Liver (tissue), 3 donors: ENCODE measurements around the gene AREG.

Experiments
- HNF4A ChIP-seq, 2 donors: conservative IDR thresholded peaks; 2 replicates each; pipeline ENCODE4 v1.6.1; 2016; ENCODE audit warnings: antibody characterized with exemption in 2 of 2, mild to moderate bottlenecking in 2 of 2
- NR2F2 ChIP-seq: IDR thresholded peaks from 2 replicates; pipeline ENCODE4 v1.6.1; 2016; ENCODE audit warnings: antibody characterized with exemption
- RAD21 ChIP-seq, 2 donors: IDR thresholded peaks; 2 replicates each; pipeline ENCODE4 v1.6.1; 2016; ENCODE audit warnings: antibody characterized with exemption in 2 of 2, mild to moderate bottlenecking in 2 of 2
- RXRA ChIP-seq, 2 donors: IDR thresholded peaks; 2 replicates each; pipeline ENCODE4 v1.6.1; 2017 to 2018; ENCODE audit warnings: antibody characterized with exemption in 2 of 2, mild to moderate bottlenecking in 1 of 2
- TAF1 ChIP-seq: conservative IDR thresholded peaks from 2 replicates; pipeline ENCODE4 v1.6.1; 2016; ENCODE audit warnings: antibody characterized with exemption, mild to moderate bottlenecking
- TF ChIP-seq, protein P1 (sequence below): IDR thresholded peaks from 2 replicates; pipeline ENCODE4 v1.6.1; 2016; ENCODE audit warnings: antibody characterized with exemption
- TF ChIP-seq, protein P2 (sequence below): fragments of 150-350 bp; IDR thresholded peaks from 2 replicates; pipeline ENCODE4 v1.5.1; 2017; ENCODE audit warnings: improper control_type of control experiment, low read depth, low read length; ENCODE audit not compliant: missing input control
- donor health status: healthy.
- donor health status: healthy.

DNA sequence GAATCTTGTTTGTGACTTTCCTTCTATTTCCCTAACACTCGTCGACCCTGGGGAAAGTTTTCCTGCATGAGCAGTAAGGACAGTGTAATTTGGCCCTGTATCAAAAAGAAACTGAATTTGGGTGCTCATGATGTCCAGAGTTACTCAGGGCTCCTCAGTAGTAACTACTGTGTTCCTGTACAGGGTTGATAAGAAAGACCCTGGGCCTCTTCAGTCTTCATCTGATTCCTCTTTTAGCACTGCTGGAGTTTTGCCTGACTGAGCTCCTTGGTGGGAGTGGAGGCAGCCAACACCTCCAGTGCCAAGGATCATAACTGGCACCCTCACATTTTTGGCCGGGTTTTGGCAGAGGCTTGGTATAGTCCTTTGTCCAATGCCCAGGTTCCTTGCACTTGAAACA is 7.1 kb upstream of the AREG start:
- TF ChIP-seq, protein P1, sequence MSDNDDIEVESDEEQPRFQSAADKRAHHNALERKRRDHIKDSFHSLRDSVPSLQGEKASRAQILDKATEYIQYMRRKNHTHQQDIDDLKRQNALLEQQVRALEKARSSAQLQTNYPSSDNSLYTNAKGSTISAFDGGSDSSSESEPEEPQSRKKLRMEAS = no peak
- TF ChIP-seq, protein P2, sequence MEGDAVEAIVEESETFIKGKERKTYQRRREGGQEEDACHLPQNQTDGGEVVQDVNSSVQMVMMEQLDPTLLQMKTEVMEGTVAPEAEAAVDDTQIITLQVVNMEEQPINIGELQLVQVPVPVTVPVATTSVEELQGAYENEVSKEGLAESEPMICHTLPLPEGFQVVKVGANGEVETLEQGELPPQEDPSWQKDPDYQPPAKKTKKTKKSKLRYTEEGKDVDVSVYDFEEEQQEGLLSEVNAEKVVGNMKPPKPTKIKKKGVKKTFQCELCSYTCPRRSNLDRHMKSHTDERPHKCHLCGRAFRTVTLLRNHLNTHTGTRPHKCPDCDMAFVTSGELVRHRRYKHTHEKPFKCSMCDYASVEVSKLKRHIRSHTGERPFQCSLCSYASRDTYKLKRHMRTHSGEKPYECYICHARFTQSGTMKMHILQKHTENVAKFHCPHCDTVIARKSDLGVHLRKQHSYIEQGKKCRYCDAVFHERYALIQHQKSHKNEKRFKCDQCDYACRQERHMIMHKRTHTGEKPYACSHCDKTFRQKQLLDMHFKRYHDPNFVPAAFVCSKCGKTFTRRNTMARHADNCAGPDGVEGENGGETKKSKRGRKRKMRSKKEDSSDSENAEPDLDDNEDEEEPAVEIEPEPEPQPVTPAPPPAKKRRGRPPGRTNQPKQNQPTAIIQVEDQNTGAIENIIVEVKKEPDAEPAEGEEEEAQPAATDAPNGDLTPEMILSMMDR = no peak
- no peak for TF ChIP-seq HNF4A (conservative IDR thresholded peaks at IDR 0.05)
- TF ChIP-seq RAD21 (IDR thresholded peaks at IDR 0.05) = no peak
- TF ChIP-seq NR2F2 = no peak
- no peak for TF ChIP-seq TAF1
- TF ChIP-seq RXRA (IDR thresholded peaks at IDR 0.05) = no peak
